Measurements from ENCODE around the gene TAF1A. TPM values are rescaled to one million over a fixed set of nuclear protein-coding genes. Genes with fewer than 3 reads are reported as not detected.

TAF1A gene
- total RNA-seq (2021) (19.3 TPM in 2 replicates), Bru-seq, nascent RNA (percentile 88 among the genes with signal in this experiment), BruChase-seq, experiment 1, labeled RNA remaining after a 2-hour chase (percentile 79 among the genes with signal in this experiment), BruChase-seq, experiment 2, labeled RNA remaining after a 6-hour chase (percentile 66 among the genes with signal in this experiment)
- long read RNA-seq, transcript TAF1A-202 (11 exons, 1,894 nt), result major isoform, 6 of 13 reads
- long read RNA-seq, partial matches to known transcripts, result 1 of 13 reads
- long read RNA-seq, other reads (novel, unspliced or antisense), result 6 of 13 reads

GRCh38 chr1:222589462-222590302, at the start of gene TAF1A:
TSS of gene TAF1A (minus strand) at chr1:222589933.
- intact Hi-C loops (cut with micrococcal nuclease; ENCODE audit: unreplicated experiment), result no loop called here
- TF ChIP-seq EZH2 (IDR thresholded peaks at IDR 0.05; ENCODE audit: borderline replicate concordance, low read depth, low read length, poor library complexity, severe bottlenecking) (no peak), CTCF (conservative IDR thresholded peaks at IDR 0.05; ENCODE audit: low read depth, low read length) (no peak)
- Histone ChIP-seq H3K36me3 (ENCODE audit: insufficient read depth, low read length, poor library complexity, severe bottlenecking) (peaks cover 14% of the 10 kb centered on the region), H3K4me1 (ENCODE audit: insufficient read depth, low read length, poor library complexity, severe bottlenecking) (peaks cover 11% of the 10 kb centered on the region), H3K9me3 (ENCODE audit: low read depth, low read length, poor library complexity, severe bottlenecking) (peaks cover 2% of the 10 kb centered on the region), H3K27ac (ENCODE audit: low read depth, low read length, poor library complexity, severe bottlenecking) (peak within 1 kb of the TSS; percentile 67), H3K27me3 (replicated peaks; ENCODE audit: insufficient read depth, low read depth, low read length, poor library complexity) (no peaks in the 10 kb centered on the region), H3K4me3 (ENCODE audit: low read depth, low read length, poor library complexity, severe bottlenecking) (peak within 1 kb of the TSS; percentile 63)
- BruUV-seq (replicated peaks), result TSS peak; percentile 72
- ChIA-PET CTCF (interaction anchor here (1.0 kb wide), 1 partner anchor 45 kb away, joined by 7 read pairs; no protein-coding TSS in a partner anchor), POLR2A (ENCODE audit: low non-redundant PET) (no interaction called here)
- DNase-seq (ENCODE audit: low spot score), result peak; percentile 91

GRCh38 chr1:222634180-222635013, 44.7 kb upstream of the TAF1A start:
- peaks cover 32% of the 10 kb centered on the region for H3K36me3 ChIP-seq (ENCODE audit: insufficient read depth, low read length, poor library complexity, severe bottlenecking)
- POLR2A ChIA-PET (ENCODE audit: low non-redundant PET), result interaction anchor here (0.6 kb wide), 1 partner anchor 45 kb away, joined by 4 read pairs; no protein-coding TSS in a partner anchor
- TF ChIP-seq CTCF (conservative IDR thresholded peaks at IDR 0.05; ENCODE audit: low read depth, low read length) (peak; percentile 90), EZH2 (IDR thresholded peaks at IDR 0.05; ENCODE audit: borderline replicate concordance, low read depth, low read length, poor library complexity, severe bottlenecking) (no peak)
- CTCF ChIA-PET, result interaction anchor here (0.6 to 1.1 kb wide), 9 partner anchors 9 to 489 kb away, joined by 3 to 7 read pairs (median 3); partner anchors contain the start of gene TAF1A
- intact Hi-C loops (cut with micrococcal nuclease; ENCODE audit: unreplicated experiment), result loop anchor here (1.0 kb wide), 1 partner anchor 169 kb away; no protein-coding TSS in a partner anchor
- H3K9me3 ChIP-seq (ENCODE audit: low read depth, low read length, poor library complexity, severe bottlenecking), result no peaks in the 10 kb centered on the region
- H3K27me3 ChIP-seq (replicated peaks; ENCODE audit: insufficient read depth, low read depth, low read length, poor library complexity), result no peaks in the 10 kb centered on the region
- H3K4me1 ChIP-seq (ENCODE audit: insufficient read depth, low read length, poor library complexity, severe bottlenecking), result no peaks in the 10 kb centered on the region
- peak; percentile 93 for DNase-seq (ENCODE audit: low spot score)
- no TSS peak for BruUV-seq (replicated peaks)
- no peak overlapping the region for H3K4me3 ChIP-seq (ENCODE audit: low read depth, low read length, poor library complexity, severe bottlenecking)
- no peak overlapping the region for H3K27ac ChIP-seq (ENCODE audit: low read depth, low read length, poor library complexity, severe bottlenecking)

- no peaks in the 10 kb centered on the region for H3K4me1 ChIP-seq (ENCODE audit: insufficient read depth, low read length, poor library complexity, severe bottlenecking)
- peaks cover 38% of the 10 kb centered on the region for H3K36me3 ChIP-seq (ENCODE audit: insufficient read depth, low read length, poor library complexity, severe bottlenecking)
- ChIA-PET POLR2A (ENCODE audit: low non-redundant PET) (no interaction called here), CTCF (no interaction called here)
- TF ChIP-seq CTCF (conservative IDR thresholded peaks at IDR 0.05; ENCODE audit: low read depth, low read length), result no peak
- no peak for TF ChIP-seq EZH2 (IDR thresholded peaks at IDR 0.05; ENCODE audit: borderline replicate concordance, low read depth, low read length, poor library complexity, severe bottlenecking)
- H3K9me3 ChIP-seq (ENCODE audit: low read depth, low read length, poor library complexity, severe bottlenecking), result no peaks in the 10 kb centered on the region
- H3K27ac ChIP-seq (ENCODE audit: low read depth, low read length, poor library complexity, severe bottlenecking), result no peak overlapping the region
- BruUV-seq (replicated peaks), result no TSS peak
- intact Hi-C loops (cut with micrococcal nuclease; ENCODE audit: unreplicated experiment), result no loop called here
- no peaks in the 10 kb centered on the region for H3K27me3 ChIP-seq (replicated peaks; ENCODE audit: insufficient read depth, low read depth, low read length, poor library complexity)
- DNase-seq (ENCODE audit: low spot score), result no peak
- no peak overlapping the region for H3K4me3 ChIP-seq (ENCODE audit: low read depth, low read length, poor library complexity, severe bottlenecking)
Measured at GRCh38 chr1:222632749-222633148, 43.0 kb upstream of the TAF1A start.
